Osteocyte (in vitro differentiated cells): ENCODE measurements around the gene TIMM21. TPM values are rescaled to one million over a fixed set of nuclear protein-coding genes. Genes with fewer than 3 reads are reported as not detected.

ENCODE experiments used
- DNase-seq: peaks from one replicate; pipeline ENCODE4 v3.0.0; 2021; ENCODE audit warnings: mixed read lengths; ENCODE audit not compliant: unreplicated experiment; ENCODE audit errors: extremely low spot score
- H3K27ac Mint-ChIP-seq: one replicate; pipeline ENCODE4 v1.8.0; 2021; ENCODE audit warnings: mild to moderate bottlenecking, mixed read lengths; ENCODE audit not compliant: unreplicated experiment
- H3K27me3 Mint-ChIP-seq: one replicate; pipeline ENCODE4 v1.8.0; 2021; ENCODE audit warnings: mixed read lengths; ENCODE audit not compliant: unreplicated experiment
- H3K36me3 Mint-ChIP-seq: one replicate; pipeline ENCODE4 v1.8.0; 2021; ENCODE audit warnings: mixed read lengths; ENCODE audit not compliant: unreplicated experiment
- H3K4me1 Mint-ChIP-seq: one replicate; pipeline ENCODE4 v1.8.0; 2021; ENCODE audit warnings: mixed read lengths; ENCODE audit not compliant: unreplicated experiment
- H3K4me3 Mint-ChIP-seq: one replicate; pipeline ENCODE4 v1.8.0; 2021; ENCODE audit warnings: mild to moderate bottlenecking, moderate library complexity, mixed read lengths; ENCODE audit not compliant: unreplicated experiment
- H3K9me3 Mint-ChIP-seq: one replicate; pipeline ENCODE4 v1.8.0; 2021; ENCODE audit warnings: mixed read lengths; ENCODE audit not compliant: unreplicated experiment
- total RNA-seq: library from RNA; stranded (reverse); gene quantifications from 2 replicates; pipeline ENCODE4 v1.2.1, GENCODE V29; 2021
- TF ChIP-seq, protein P1 (sequence below): fragments of 200-600 bp; sonication (generic); IDR thresholded peaks from 2 replicates; pipeline ENCODE4 v1.5.0; 2021; ENCODE audit warnings: antibody characterized with exemption, mild to moderate bottlenecking, moderate library complexity

The TIMM21 gene
- total RNA-seq, 1 donor from 2014 or later: 23.3 TPM

- Mint-ChIP-seq H3K4me3 (no peak overlapping the region), H3K36me3 (no peaks in the 10 kb centered on the region), H3K4me1 (no peaks in the 10 kb centered on the region), H3K27ac (no peak overlapping the region), H3K27me3 (no peaks in the 10 kb centered on the region), H3K9me3 (no peaks in the 10 kb centered on the region)
- TF ChIP-seq, protein P1, sequence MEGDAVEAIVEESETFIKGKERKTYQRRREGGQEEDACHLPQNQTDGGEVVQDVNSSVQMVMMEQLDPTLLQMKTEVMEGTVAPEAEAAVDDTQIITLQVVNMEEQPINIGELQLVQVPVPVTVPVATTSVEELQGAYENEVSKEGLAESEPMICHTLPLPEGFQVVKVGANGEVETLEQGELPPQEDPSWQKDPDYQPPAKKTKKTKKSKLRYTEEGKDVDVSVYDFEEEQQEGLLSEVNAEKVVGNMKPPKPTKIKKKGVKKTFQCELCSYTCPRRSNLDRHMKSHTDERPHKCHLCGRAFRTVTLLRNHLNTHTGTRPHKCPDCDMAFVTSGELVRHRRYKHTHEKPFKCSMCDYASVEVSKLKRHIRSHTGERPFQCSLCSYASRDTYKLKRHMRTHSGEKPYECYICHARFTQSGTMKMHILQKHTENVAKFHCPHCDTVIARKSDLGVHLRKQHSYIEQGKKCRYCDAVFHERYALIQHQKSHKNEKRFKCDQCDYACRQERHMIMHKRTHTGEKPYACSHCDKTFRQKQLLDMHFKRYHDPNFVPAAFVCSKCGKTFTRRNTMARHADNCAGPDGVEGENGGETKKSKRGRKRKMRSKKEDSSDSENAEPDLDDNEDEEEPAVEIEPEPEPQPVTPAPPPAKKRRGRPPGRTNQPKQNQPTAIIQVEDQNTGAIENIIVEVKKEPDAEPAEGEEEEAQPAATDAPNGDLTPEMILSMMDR: no peak
- no peak for DNase-seq
Measured at GRCh38 chr18:74114116-74114515, 34.2 kb upstream of the TIMM21 start.

GRCh38 chr18:74115046-74115445 is 33.3 kb upstream of the TIMM21 start:
- H3K9me3 Mint-ChIP-seq: no peaks in the 10 kb centered on the region
- no peak overlapping the region for H3K27ac Mint-ChIP-seq
- H3K27me3 Mint-ChIP-seq: peaks cover 5% of the 10 kb centered on the region
- no peak for DNase-seq
- no peaks in the 10 kb centered on the region for H3K4me1 Mint-ChIP-seq
- no peaks in the 10 kb centered on the region for H3K36me3 Mint-ChIP-seq
- no peak overlapping the region for H3K4me3 Mint-ChIP-seq
- TF ChIP-seq, protein P1: no peak

GRCh38 chr18:74116633-74117554 is 31.4 kb upstream of the TIMM21 start:
- Mint-ChIP-seq H3K27me3 (peaks cover 19% of the 10 kb centered on the region), H3K27ac (no peak overlapping the region), H3K4me1 (no peaks in the 10 kb centered on the region), H3K9me3 (no peaks in the 10 kb centered on the region), H3K36me3 (no peaks in the 10 kb centered on the region), H3K4me3 (no peak overlapping the region)
- TF ChIP-seq, protein P1: peak; percentile 66
- DNase-seq: no peak

GRCh38 chr18:74123200-74123599 is 25.1 kb upstream of the TIMM21 start:
- Mint-ChIP-seq H3K36me3 (no peaks in the 10 kb centered on the region), H3K27ac (no peak overlapping the region), H3K9me3 (no peaks in the 10 kb centered on the region), H3K27me3 (peaks cover 52% of the 10 kb centered on the region), H3K4me1 (no peaks in the 10 kb centered on the region), H3K4me3 (no peak overlapping the region)
- no peak for DNase-seq
- TF ChIP-seq, protein P1: no peak

- DNase-seq: no peak
- H3K36me3 Mint-ChIP-seq: no peaks in the 10 kb centered on the region
- no peaks in the 10 kb centered on the region for H3K4me1 Mint-ChIP-seq
- H3K27ac Mint-ChIP-seq: no peak overlapping the region
- H3K27me3 Mint-ChIP-seq: peaks cover 57% of the 10 kb centered on the region
- no peak overlapping the region for H3K4me3 Mint-ChIP-seq
- TF ChIP-seq, protein P1: no peak
- H3K9me3 Mint-ChIP-seq: no peaks in the 10 kb centered on the region
Measured at GRCh38 chr18:74124642-74125041, 23.7 kb upstream of the TIMM21 start.
